Pons (tissue), 1 donor: ENCODE measurements around the gene DNAL1.

ENCODE experiments used
- DNase-seq: peaks from one replicate; pipeline ENCODE4 v3.0.0-alpha.2; 2016; ENCODE audit warnings: low spot score

DNAL1 gene

DNA sequence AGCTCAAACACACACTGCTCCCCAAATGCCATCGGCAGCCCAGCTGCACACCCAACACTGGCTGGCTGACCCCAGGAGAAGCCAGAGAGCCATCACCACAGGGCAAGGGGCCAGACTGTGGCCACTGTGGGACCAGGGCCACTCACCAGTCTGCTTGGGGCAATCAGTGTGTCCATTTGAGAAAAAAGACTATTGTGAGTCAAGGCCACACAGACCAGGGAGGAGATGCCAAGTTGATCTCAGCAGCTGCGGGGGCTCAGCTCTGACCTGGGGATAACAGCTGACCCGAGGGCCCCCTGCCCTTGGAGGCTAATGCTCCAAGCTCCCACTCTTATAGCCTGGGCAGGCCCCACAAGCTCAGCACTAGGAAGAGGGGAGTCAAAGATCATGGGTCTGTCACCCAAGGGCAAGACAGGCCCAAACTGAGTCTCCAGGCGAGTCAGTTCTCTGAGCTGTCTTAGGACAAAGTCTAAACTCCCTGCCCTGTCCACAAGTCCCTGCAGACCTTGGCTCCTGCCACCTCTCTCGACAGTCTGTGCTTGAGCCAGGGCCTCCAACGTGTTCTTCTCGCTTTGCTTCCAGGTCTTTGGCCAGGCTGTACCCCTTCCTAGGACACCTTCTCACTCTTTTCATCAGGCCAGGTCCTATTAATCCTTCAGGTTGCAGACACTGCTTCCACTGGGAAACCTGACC is 99.5 kb downstream of the DNAL1 start:
- peak; percentile 70 for DNase-seq

DNA sequence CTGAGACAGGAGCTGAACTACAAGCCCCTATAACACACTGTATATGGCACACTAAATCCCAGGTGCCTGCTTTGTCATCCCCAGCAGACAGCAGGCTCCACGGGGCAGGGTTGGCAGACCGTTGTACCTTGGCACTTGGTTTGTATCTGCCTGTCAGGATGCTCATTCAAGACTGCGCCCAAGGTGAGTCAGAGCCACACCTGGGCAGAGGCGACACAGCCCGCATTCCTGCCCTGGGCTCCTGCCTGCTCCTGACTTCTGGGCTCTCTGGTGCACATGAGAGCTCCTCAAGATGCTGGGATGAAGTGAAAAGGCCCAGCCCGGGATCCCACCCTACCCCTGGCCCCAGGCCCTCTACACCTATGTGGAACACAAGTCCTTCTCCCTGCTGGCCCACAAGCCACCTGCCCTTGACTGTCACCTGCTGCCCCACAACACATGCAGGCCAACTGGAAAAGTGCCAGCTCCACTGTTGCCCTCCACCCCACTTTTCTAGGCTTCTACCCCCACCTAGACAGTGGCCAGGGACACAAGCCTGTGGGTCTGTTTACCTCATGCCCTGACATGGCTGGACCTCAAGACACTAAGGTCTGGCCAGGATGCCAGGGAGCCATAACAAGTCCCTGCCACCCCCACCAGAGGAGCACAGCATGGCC is 100.2 kb downstream of the DNAL1 start:
- no peak for DNase-seq

- no peak for DNase-seq
These were observed 101.1 kb downstream of the DNAL1 start for GRCh38 chr14:73745571-73746519.

DNA sequence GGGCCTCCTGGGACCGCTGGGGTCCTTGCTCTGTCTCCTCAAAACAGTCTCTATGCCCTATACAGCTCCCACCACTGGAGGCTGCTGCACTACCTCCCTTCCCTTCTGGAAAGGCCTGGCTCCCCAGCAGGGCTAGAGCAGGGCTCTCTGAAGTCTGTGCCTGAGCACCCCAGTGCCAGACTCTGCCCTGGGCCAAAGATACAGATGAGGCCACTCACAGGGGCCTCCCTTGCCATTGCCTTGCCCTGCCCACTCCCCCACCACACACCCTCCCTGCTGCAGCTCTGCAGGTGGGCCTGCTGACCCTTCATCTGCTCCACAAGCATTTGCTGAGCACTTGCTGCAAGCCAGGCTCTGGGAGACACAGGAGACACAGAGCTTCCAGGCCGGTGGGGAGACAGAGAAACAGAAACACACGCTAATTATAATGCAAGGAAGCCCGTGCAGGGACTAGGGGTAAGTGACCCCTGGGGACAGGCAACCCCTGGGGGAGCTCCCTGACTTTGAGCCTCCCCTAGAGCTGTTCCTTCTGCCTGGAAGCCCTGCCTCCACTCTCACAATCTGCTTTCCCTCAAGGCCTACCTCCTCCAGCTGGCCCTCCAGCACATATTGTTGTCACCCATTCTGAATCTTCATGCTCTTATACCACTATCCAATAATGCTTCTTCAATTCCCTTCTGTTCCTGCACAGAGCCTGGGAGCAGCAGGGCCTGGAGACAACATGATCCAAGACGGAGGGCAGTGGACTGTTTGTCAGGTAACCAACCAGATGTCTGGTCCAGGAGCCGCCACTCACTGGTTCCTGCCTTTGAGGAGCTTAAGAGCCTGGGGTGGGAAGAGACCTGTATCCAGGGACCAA is 102.0 kb downstream of the DNAL1 start:
- no peak for DNase-seq

DNA sequence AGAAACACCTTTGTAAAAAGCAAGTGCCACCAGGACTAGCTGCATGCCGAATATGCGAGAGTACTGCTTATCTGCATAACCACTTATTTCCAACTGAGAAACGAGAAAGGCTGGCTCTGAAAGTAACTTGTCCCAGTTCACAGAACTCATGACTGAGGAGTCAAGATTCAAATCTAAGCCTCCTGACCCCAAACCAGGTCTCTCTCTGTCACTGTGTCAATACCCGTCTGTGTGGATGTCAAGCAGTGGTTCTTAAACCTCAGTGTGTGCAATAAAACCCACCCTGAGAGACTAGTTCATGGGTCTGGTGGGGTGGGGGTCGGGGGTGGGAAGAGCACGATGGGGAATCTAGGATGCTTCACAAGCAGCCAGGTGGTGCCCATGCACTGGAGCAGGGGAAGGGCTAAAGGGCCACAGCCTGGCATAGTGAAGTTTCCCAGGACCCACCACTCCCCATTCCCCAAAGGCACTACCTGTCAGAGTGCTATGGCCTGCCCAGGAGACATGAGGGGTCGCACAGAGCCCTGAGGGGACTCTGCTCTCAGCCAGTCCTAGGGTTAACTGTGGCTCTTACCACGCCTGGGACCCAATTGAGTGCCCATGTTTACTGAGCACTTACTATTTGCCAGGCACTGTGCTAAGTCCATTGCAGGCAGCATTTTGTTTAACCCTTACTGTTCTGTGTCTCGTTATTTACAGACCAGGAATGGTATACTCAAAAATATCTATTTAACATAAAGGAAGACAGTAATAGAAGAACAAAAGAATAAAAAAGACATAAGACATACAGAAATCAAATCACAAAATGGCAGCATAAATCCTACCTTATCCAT is 102.8 kb downstream of the DNAL1 start:
- DNase-seq: no peak

DNA sequence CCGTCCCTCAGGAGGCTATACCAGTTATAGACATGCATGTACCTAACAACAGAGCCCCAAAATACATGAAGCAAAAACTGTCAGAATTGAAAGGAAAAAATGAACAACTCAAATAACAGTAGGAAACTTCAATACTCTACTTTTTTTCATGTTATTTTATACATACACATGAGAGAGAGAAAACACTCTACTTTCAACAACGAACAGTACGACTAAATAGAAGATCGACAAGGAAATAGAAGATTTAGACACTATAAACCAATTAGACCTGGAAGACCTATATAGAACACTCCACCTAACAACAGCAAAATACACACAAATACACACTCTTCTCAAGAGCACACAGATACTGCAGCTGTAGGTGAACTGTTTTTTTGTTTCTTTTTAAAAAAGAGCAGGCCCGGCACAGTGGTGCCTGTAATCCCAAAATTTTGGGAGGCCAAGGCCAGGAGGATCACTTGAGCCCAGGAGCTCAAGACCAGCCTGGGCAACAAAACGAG is 104.1 kb downstream of the DNAL1 start:
- DNase-seq: no peak

DNA sequence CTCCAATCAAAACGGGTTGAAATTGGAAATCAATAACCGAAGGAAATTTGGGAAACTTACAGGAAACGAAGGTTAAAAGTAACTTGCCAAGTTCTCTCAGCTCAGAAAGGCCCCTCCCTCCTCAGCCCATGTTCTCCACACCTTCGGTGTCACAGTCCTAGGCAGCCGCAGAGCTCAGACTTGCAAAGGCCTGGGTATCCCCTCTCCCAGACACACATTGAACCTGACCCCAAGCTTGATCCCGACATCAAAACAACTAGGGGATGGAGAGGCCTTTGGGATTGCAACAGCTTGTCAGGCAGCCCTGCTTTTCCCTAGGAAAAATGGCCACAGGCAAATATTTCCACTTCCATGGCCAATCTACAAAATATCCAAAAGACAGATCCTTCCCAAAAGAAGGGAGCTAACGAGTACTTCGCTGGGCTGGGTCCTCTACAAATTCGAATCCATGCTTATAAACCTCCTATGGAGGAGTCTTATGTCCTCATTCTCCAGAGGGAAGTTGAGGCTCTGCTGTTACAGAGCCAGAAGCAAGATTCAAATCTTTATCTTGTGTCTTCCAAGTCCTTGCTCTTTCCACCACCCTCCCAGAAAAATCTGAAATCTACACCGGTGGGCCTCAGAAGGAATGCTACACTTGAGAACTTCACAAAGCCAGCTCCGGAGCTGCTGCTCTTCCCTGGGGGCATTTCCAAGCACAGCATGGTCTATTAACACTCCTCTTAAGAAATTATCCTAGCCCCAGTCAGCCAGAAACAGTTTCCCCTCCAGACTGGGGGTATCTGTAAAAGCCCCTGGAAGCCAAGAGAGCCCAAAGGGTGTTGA is 105.1 kb downstream of the DNAL1 start:
- no peak for DNase-seq

DNA sequence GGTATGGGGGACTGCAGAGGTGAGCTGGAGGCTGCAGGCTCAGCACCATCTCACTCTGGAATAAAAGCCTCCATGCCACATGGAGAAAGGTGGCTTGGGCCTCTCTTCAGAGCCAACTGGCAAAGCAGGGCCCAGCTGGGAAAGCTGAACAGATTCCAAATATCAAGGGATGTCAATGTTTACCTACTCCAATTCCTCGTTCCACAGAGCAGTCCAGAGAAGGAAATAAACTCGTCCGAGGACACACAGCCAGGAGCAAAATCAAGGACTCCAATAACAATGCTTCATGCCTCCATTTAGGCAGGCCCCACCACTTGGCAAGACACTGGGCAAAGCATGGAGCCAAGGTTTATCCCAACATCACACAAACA is 105.7 kb downstream of the DNAL1 start:
- DNase-seq: no peak

DNA sequence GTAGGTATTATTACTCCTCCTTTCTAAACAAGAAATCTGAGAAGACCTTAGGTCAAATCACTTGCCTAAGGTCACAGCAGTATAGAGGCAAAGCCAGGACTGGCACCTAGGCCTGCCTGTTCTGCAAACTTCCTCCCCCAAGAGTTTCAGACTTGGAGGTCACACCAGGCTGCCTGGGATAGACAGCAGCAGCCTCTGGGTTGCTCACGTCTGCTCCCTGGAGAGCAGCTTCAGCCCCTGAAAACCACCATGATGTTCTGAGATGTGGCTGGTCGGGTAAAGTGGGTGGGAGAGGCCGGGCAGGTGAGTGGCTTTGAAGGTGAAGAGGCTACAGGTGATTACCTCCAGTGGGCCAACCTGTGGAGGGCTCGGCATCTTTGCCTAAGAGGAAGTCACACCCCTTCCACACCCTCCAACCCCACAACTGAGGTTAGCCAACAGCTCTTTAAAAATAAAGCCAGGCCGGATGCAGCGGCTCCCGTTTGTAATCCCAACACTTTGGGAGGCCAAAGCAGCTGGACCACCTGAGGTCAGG is 106.4 kb downstream of the DNAL1 start:
- no peak for DNase-seq

- DNase-seq: peak; percentile 59
These were observed 107.7 kb downstream of the DNAL1 start for GRCh38 chr14:73752297-73752992.
